Naive thymus-derived CD4-positive, alpha-beta T cell (primary cell): ENCODE data around the gene NPEPPS. TPM values are rescaled to one million over a fixed set of nuclear protein-coding genes. Genes with fewer than 3 reads are reported as not detected.
"Not testable (repeated sequence)": the region's sequence is repeated elsewhere in the genome, so short reads cannot be mapped to it uniquely, and the experiment has no call there.

Source experiments
- ATAC-seq: fragments of 150-1000 bp; cut with Tn5 transposase; 2 replicates; pipeline ENCODE4 v1.10.0; 2021; ENCODE audit warnings: mild to moderate bottlenecking, moderate library complexity
- CTCF ChIA-PET: fragments of 350-600 bp; sonication (Branson Sonifier 250); formaldehyde crosslinking; loops from one replicate; lab custom pipeline; 2021; ENCODE audit warnings: antibody characterized with exemption; lab: Charles Lee
- POLR2A ChIA-PET: fragments of 350-600 bp; sonication (Branson Sonifier 250); formaldehyde crosslinking; loops from one replicate; lab custom pipeline; 2021; ENCODE audit warnings: antibody characterized with exemption, inconsistent platforms; lab: Charles Lee
- DNase-seq, 9 donors: peaks; one replicate each; pipeline versions ENCODE4 v3.0.0 to v3.0.0-alpha.2; 2020 to 2022; ENCODE audit warnings: mixed read lengths in 1 of 9
- H3K27ac ChIP-seq: one replicate; pipeline ENCODE4 v1.7.0; 2013; ENCODE audit warnings: mild to moderate bottlenecking, low read depth, low read length, moderate library complexity
- H3K27me3 ChIP-seq, 2 donors: one replicate each; pipeline ENCODE4 v1.7.0; 2013; ENCODE audit warnings: low read length in 2 of 2, mild to moderate bottlenecking in 2 of 2, moderate library complexity in 2 of 2; ENCODE audit not compliant: control insufficient read depth in 2 of 2, insufficient read depth in 2 of 2
- H3K36me3 ChIP-seq, 3 experiments: 1 replicate in 2 of 3; 2 replicates in 1 of 3; pipeline ENCODE4 v1.7.0; 2013; ENCODE audit warnings: low read length in 3 of 3, mild to moderate bottlenecking in 3 of 3, moderate library complexity in 1 of 3; ENCODE audit not compliant: insufficient read depth in 3 of 3, control insufficient read depth in 2 of 3
- H3K4me1 ChIP-seq, 2 donors: one replicate each; pipeline ENCODE4 v1.7.0; 2013; ENCODE audit warnings: low read length in 2 of 2, mild to moderate bottlenecking in 2 of 2, moderate library complexity in 1 of 2; ENCODE audit not compliant: control insufficient read depth in 2 of 2, insufficient read depth in 2 of 2
- H3K4me3 ChIP-seq: 2 replicates; pipeline ENCODE4 v1.7.0; 2013; ENCODE audit warnings: mild to moderate bottlenecking, low read length
- H3K9me3 ChIP-seq, 3 experiments: 1 replicate in 2 of 3; 2 replicates in 1 of 3; pipeline ENCODE4 v1.7.0; 2013; ENCODE audit warnings: low read length in 3 of 3; ENCODE audit not compliant: control insufficient read depth in 2 of 3
- H3K27ac Mint-ChIP-seq, 9 donors: one replicate each; pipeline ENCODE4 v1.8.0; 2020 to 2022; ENCODE audit warnings: mixed read lengths in 9 of 9, mild to moderate bottlenecking in 8 of 9, moderate library complexity in 5 of 9, inconsistent platforms in 2 of 9
- H3K27me3 Mint-ChIP-seq, 5 donors: one replicate each; pipeline ENCODE4 v1.8.0; 2021 to 2022; ENCODE audit warnings: mixed read lengths in 5 of 5, mild to moderate bottlenecking in 1 of 5
- H3K36me3 Mint-ChIP-seq, 5 donors: one replicate each; pipeline ENCODE4 v1.8.0; 2020 to 2022; ENCODE audit warnings: mixed read lengths in 5 of 5, mild to moderate bottlenecking in 3 of 5, inconsistent platforms in 1 of 5
- H3K4me1 Mint-ChIP-seq, 7 donors: one replicate each; pipeline ENCODE4 v1.8.0; 2020 to 2022; ENCODE audit warnings: mixed read lengths in 7 of 7, mild to moderate bottlenecking in 3 of 7, inconsistent platforms in 1 of 7
- H3K4me3 Mint-ChIP-seq, 10 donors: one replicate each; pipeline ENCODE4 v1.8.0; 2020 to 2022; ENCODE audit warnings: mild to moderate bottlenecking in 10 of 10, mixed read lengths in 10 of 10, moderate library complexity in 6 of 10, inconsistent platforms in 2 of 10
- H3K9me3 Mint-ChIP-seq, 11 donors: one replicate each; pipeline ENCODE4 v1.8.0; 2020 to 2022; ENCODE audit warnings: mixed read lengths in 11 of 11, mild to moderate bottlenecking in 4 of 11, inconsistent platforms in 1 of 11, moderate library complexity in 1 of 11
- intact Hi-C, 2 donors: fragments of 100-400 bp; cut with micrococcal nuclease; formaldehyde crosslinking; loops; one replicate each; pipeline ENCODE4 v1.15.1; 2023
- polyA plus RNA-seq, 2 donors: library from polyadenylated mRNA; unstranded; fragments of 300-500 nt; fragmentation: Illumina TruSeq; gene quantifications; one replicate each; pipeline ENCODE4 v1.2.3, GENCODE V29; 2021
- total RNA-seq, 6 experiments: library from RNA in 5 of 6; stranded (reverse) in 5 of 6; gene quantifications; 1 replicate in 5 of 6; 2 replicates in 1 of 6; pipeline ENCODE4 v1.2.3 and lab custom pipeline; 2021 to 2026

The NPEPPS gene
- total and polyA plus RNA-seq, 7 experiments from 2014 or later: 33.6 to 129 (median 87.6) TPM

DNA sequence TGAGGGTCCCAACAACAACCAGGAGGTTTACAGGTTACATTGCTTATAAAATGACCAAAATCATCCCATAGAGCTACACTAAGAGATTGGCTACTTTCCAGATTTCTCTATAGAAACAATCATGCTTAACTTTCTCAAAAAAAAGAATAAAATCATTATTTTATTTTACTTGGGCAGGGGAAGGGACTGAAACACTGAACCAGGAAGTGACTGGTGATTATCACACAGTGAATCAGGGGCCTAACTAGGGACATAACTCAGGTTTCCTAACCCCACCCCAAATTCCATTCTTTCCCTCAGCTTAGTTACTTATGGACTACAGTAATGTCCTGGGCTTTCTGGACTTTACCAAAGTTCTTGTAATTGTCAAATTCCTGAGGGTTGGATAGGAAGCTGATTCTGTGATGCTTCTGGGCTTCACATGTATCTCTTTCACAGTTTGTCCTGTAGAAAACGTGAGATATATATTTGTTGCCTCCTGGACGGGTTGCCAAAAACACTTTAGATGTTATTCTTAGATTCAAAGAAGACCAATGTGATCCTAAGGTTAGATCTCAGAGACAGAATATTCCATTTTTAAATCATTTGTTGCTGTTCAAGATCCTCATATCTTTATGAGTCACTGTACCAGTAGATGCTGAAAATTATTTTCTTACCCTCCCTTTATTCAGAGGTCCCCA lies 28.0 kb upstream of the NPEPPS start:
- H3K9me3 Mint-ChIP-seq, H3K9me3 ChIP-seq, H3K36me3 Mint-ChIP-seq, H3K4me1 ChIP-seq, H3K27me3 ChIP-seq, H3K27me3 Mint-ChIP-seq, intact Hi-C loops, POLR2A ChIA-PET, H3K4me3 ChIP-seq, H3K36me3 ChIP-seq, CTCF ChIA-PET, H3K27ac ChIP-seq: not testable (repeated sequence)
- H3K4me3 Mint-ChIP-seq: peak overlapping the region in 1 of 10 donors; percentile 14
- ATAC-seq: peak; percentile 46
- H3K27ac Mint-ChIP-seq: peak overlapping the region in 4 of 9 donors; percentile 17 to 82 (median 60)
- H3K4me1 Mint-ChIP-seq: peaks cover 0 to 17% (median 8%) of the 10 kb centered on the region in 7 donors
- peak in 2 of 9 donors; percentile 1 to 10 for DNase-seq

DNA sequence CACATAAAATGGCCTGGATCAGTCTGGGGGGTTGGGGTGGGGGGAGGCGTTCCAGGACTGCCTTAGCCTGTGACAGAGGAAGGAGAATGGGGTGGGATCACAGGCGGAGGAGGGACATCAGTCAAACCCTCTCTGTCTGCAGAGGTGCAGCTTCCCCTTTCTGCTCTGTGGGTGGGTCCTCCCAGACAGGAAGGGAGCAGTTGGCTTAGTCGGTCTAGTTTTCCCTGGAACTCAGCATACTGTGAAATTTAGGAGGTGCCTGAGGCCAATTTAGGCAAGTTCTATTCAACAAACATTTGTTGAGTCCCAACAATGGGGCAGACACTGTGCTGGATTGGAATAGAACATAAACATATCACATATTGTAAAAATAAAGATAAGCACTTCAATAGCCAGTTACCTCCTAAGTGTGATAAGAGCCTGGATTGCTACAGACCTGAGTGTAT lies 19.2 kb upstream of the NPEPPS start:
- H3K4me1 Mint-ChIP-seq, H3K27ac ChIP-seq, H3K36me3 ChIP-seq, H3K27me3 ChIP-seq, intact Hi-C loops, H3K4me3 ChIP-seq, H3K4me1 ChIP-seq, H3K9me3 ChIP-seq, H3K36me3 Mint-ChIP-seq, POLR2A ChIA-PET, CTCF ChIA-PET, DNase-seq, H3K27me3 Mint-ChIP-seq, H3K9me3 Mint-ChIP-seq, H3K4me3 Mint-ChIP-seq, H3K27ac Mint-ChIP-seq: not testable (repeated sequence)
- ATAC-seq: peak; percentile 42

DNA sequence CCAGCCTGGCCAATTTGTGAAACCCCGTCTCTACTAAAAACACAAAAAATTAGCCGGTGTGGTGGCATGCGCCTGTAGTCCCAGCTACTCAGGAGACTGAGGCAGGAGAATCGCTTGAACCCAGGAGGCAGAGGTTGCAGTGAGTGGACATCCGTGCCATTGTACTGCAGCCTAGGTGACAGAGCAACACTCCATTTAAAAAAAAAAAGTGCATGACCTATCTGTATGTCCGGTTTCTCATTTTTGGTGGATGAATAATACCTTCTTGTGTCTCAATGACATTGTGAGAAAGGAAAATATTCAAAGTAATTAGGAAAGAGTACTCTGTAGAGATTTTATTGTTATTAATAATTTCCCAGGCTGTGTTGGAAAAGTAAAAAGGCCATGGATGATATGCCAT lies 17.6 kb upstream of the NPEPPS start:
- H3K4me3 ChIP-seq, H3K36me3 ChIP-seq, H3K4me1 ChIP-seq, H3K4me3 Mint-ChIP-seq, H3K27ac Mint-ChIP-seq, H3K4me1 Mint-ChIP-seq, H3K36me3 Mint-ChIP-seq, H3K27ac ChIP-seq, DNase-seq, H3K9me3 ChIP-seq, H3K27me3 ChIP-seq, intact Hi-C loops, ATAC-seq, POLR2A ChIA-PET, H3K9me3 Mint-ChIP-seq, H3K27me3 Mint-ChIP-seq, CTCF ChIA-PET: not testable (repeated sequence)

DNA sequence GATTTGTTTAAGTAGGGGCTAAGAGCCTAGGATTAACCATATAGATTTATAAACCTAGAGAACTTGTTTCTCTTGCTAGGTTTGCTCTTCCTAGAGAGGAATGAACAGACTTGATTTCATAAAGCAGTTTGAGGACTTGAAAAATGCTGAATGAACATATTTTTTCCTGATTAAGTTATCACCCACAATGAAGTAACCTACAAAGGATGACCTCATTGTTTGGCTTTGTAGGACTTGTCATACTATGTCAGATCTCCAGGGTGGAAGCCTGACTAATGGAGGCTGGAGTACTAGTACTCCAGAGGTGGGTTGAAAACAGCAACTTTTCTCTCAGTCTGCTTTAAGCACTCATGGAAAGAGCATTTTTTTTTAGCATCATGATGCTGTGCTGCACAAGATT lies 12.0 kb upstream of the NPEPPS start:
- H3K36me3 ChIP-seq, H3K36me3 Mint-ChIP-seq, H3K27ac Mint-ChIP-seq, ATAC-seq, H3K9me3 ChIP-seq, CTCF ChIA-PET, POLR2A ChIA-PET, H3K4me1 Mint-ChIP-seq, H3K27ac ChIP-seq, H3K9me3 Mint-ChIP-seq, DNase-seq, H3K27me3 ChIP-seq, intact Hi-C loops, H3K4me3 ChIP-seq, H3K4me1 ChIP-seq, H3K27me3 Mint-ChIP-seq, H3K4me3 Mint-ChIP-seq: not testable (repeated sequence)

DNA sequence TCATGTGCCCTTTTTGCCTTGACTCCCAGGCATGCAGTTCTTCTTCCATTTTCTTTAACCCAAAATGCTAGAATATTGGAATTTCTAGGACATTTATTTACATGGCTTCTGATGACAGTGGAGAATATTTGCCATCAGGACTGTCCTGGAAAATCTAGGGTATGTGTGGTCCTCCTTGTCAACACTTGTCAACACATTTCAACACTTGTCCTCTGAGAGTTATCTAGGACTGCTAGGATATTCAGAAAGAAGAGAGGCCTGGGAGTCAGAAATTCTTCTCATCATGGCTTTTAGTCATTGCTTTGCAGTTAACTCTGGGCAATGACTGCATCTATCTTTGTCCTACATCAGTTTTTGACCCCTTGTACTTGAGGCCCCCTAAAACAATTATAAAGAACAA lies 11.5 kb upstream of the NPEPPS start:
- H3K27me3 ChIP-seq, ATAC-seq, H3K36me3 ChIP-seq, H3K9me3 Mint-ChIP-seq, POLR2A ChIA-PET, H3K4me1 ChIP-seq, H3K36me3 Mint-ChIP-seq, H3K27ac ChIP-seq, intact Hi-C loops, DNase-seq, H3K4me3 ChIP-seq, H3K27me3 Mint-ChIP-seq, H3K4me1 Mint-ChIP-seq, H3K4me3 Mint-ChIP-seq, H3K9me3 ChIP-seq, CTCF ChIA-PET, H3K27ac Mint-ChIP-seq: not testable (repeated sequence)

DNA sequence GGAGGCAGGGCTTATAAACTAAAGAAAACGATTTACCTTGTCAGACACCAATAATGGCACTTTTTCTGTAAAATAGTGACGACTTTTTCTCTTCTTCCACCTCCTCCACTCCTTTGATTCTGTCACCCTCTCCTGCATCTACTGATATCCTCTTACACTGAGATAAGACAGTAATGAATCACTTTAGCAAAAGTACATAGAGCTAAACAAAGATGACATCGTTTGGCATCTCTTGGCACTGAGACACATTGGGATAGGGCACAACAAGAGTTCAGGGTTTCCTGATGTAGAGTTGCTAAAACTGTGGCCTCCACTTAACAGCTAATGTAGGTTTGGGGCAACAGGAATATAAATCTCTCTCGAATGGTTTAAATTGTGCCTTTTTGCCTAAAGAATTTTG lies 10.6 kb upstream of the NPEPPS start:
- H3K27me3 Mint-ChIP-seq, H3K4me1 Mint-ChIP-seq, ATAC-seq, H3K4me3 ChIP-seq, H3K36me3 ChIP-seq, POLR2A ChIA-PET, CTCF ChIA-PET, DNase-seq, intact Hi-C loops, H3K36me3 Mint-ChIP-seq, H3K9me3 ChIP-seq, H3K4me1 ChIP-seq, H3K4me3 Mint-ChIP-seq, H3K27ac Mint-ChIP-seq, H3K27ac ChIP-seq, H3K9me3 Mint-ChIP-seq, H3K27me3 ChIP-seq: not testable (repeated sequence)

DNA sequence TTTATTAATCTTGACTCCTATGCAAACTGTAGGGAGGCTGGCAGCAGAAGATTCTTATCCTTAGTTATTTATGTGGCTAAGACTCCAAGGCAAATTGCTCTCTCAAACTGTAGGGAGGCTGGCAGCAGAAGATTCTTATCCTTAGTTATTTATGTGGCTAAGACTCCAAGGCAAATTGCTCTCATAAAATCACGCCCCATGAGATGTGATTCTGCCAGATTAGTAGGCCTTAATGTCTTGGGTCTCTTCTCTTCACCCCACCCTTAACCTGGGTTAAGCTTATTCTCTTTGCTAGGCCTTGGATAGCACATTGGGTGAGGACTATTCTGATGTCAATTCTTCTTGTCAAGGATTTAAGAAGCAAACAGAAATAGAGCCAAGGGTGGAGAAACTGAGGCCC lies 9.5 kb upstream of the NPEPPS start:
- H3K4me3 Mint-ChIP-seq, H3K9me3 Mint-ChIP-seq, CTCF ChIA-PET, intact Hi-C loops, H3K27ac Mint-ChIP-seq, DNase-seq, H3K36me3 ChIP-seq, H3K27me3 ChIP-seq, POLR2A ChIA-PET, H3K27ac ChIP-seq, H3K36me3 Mint-ChIP-seq, H3K4me3 ChIP-seq, H3K4me1 Mint-ChIP-seq, H3K9me3 ChIP-seq, H3K27me3 Mint-ChIP-seq, H3K4me1 ChIP-seq, ATAC-seq: not testable (repeated sequence)
